ENCODE measurements around the gene MEIKIN.
"Not testable (repeated sequence)": the region's sequence is repeated elsewhere in the genome, so short reads cannot be mapped to it uniquely, and the experiment has no call there.

The MEIKIN gene

GRCh38 chr5:131913603-131914002 lies 31.9 kb downstream of the MEIKIN start:
- DNase-seq (ENCODE audit: low read depth in 2 of 2): no peak

- no peak for DNase-seq (ENCODE audit: low read depth in 2 of 2)
These were observed 38.8 kb downstream of the MEIKIN start for GRCh38 chr5:131906668-131907067.

- not testable (repeated sequence) for DNase-seq (ENCODE audit: low read depth in 2 of 2)
These were observed 43.2 kb downstream of the MEIKIN start for GRCh38 chr5:131902266-131902665.

- no peak for DNase-seq (ENCODE audit: low read depth in 2 of 2)
These were observed 45.8 kb downstream of the MEIKIN start for GRCh38 chr5:131899686-131900085.

GRCh38 chr5:131883984-131884383 lies 61.5 kb downstream of the MEIKIN start:
- DNase-seq (ENCODE audit: low read depth in 2 of 2): no peak

GRCh38 chr5:131879705-131880104 lies 65.8 kb downstream of the MEIKIN start:
- DNase-seq (ENCODE audit: low read depth in 2 of 2): no peak

- DNase-seq (ENCODE audit: low read depth in 2 of 2): no peak
These were observed 67.6 kb downstream of the MEIKIN start for GRCh38 chr5:131877873-131878272.

- not testable (repeated sequence) for DNase-seq (ENCODE audit: low read depth in 2 of 2)
These were observed 74.2 kb downstream of the MEIKIN start for GRCh38 chr5:131871251-131871650.

- DNase-seq (ENCODE audit: low read depth in 2 of 2): no peak
These were observed 77.9 kb downstream of the MEIKIN start for GRCh38 chr5:131867524-131867923.

GRCh38 chr5:131863700-131864099 lies 81.8 kb downstream of the MEIKIN start:
- no peak for DNase-seq (ENCODE audit: low read depth in 2 of 2)

- DNase-seq (ENCODE audit: low read depth in 2 of 2): no peak
These were observed 88.1 kb downstream of the MEIKIN start for GRCh38 chr5:131857388-131857787.

GRCh38 chr5:131855452-131855851 lies 90.0 kb downstream of the MEIKIN start:
- DNase-seq (ENCODE audit: low read depth in 2 of 2): no peak

- no peak for DNase-seq (ENCODE audit: low read depth in 2 of 2)
These were observed 91.3 kb downstream of the MEIKIN start for GRCh38 chr5:131854134-131854533.

- no peak for DNase-seq (ENCODE audit: low read depth in 2 of 2)
These were observed 96.8 kb downstream of the MEIKIN start for GRCh38 chr5:131848662-131849061.

GRCh38 chr5:131846536-131846935 lies 98.9 kb downstream of the MEIKIN start:
- no peak for DNase-seq (ENCODE audit: low read depth in 2 of 2)

GRCh38 chr5:131845828-131846227 lies 99.6 kb downstream of the MEIKIN start:
- no peak for DNase-seq (ENCODE audit: low read depth in 2 of 2)

GRCh38 chr5:131842971-131843370 lies 102.5 kb downstream of the MEIKIN start:
- DNase-seq (ENCODE audit: low read depth in 2 of 2): not testable (repeated sequence)

- not testable (repeated sequence) for DNase-seq (ENCODE audit: low read depth in 2 of 2)
These were observed 112.8 kb downstream of the MEIKIN start for GRCh38 chr5:131832702-131833101.

- no peak for DNase-seq (ENCODE audit: low read depth in 2 of 2)
These were observed 120.0 kb downstream of the MEIKIN start for GRCh38 chr5:131825404-131826013.

- no peak for DNase-seq (ENCODE audit: low read depth in 2 of 2)
These were observed 120.8 kb downstream of the MEIKIN start for GRCh38 chr5:131824631-131825030.

GRCh38 chr5:131821221-131821620 lies 124.2 kb downstream of the MEIKIN start:
- DNase-seq (ENCODE audit: low read depth in 2 of 2): no peak

GRCh38 chr5:131818001-131818724 lies 127.3 kb downstream of the MEIKIN start:
- DNase-seq (ENCODE audit: low read depth in 2 of 2): no peak

GRCh38 chr5:131814990-131815389 lies 130.5 kb downstream of the MEIKIN start:
- DNase-seq (ENCODE audit: low read depth in 2 of 2): no peak

Data from stimulated activated CD4-positive, alpha-beta T cell treated with anti-CD3 and anti-CD28 coated beads, Interleukin-1b, Interleukin-23, amount 100 ng/mL, for 4 hours (primary cell).